PC-9 (cell line): ENCODE data around the gene HPCAL1. TPM values are rescaled to one million over a fixed set of nuclear protein-coding genes. Genes with fewer than 3 reads are reported as not detected.

Experiments
- BruUV-seq: library from RNA; stranded (reverse); fragments of 400-500 nt; replicated peaks from 2 replicates; lab custom pipeline; 2021; lab: Mats Ljungman, UMichigan
- CTCF ChIA-PET: fragments of 300-600 bp; sonication (Branson Sonifier 250); formaldehyde crosslinking; loops from one replicate; lab custom pipeline; 2022; ENCODE audit warnings: antibody characterized with exemption; lab: Charles Lee
- POLR2A ChIA-PET: fragments of 300-600 bp; sonication (Branson Sonifier 250); formaldehyde crosslinking; loops from one replicate; lab custom pipeline; 2022; ENCODE audit warnings: antibody characterized with exemption; ENCODE audit not compliant: unreplicated experiment; lab: Charles Lee
- DNase-seq, 2 experiments: peaks; one replicate each; pipeline versions ENCODE4 v3.0.0 to v3.0.0-alpha.2; 2015 to 2022; ENCODE audit warnings: mixed read lengths in 1 of 2
- H2AFZ ChIP-seq: fragments of 200-600 bp; sonication (generic); 2 replicates; pipeline ENCODE4 v1.8.1; 2017; ENCODE audit warnings: antibody characterized with exemption
- H3F3A ChIP-seq: fragments of 200-600 bp; sonication (generic); 2 replicates; pipeline ENCODE4 v1.8.1; 2017; ENCODE audit warnings: antibody characterized with exemption, mild to moderate bottlenecking, low read depth; ENCODE audit not compliant: insufficient read depth
- H3K27ac ChIP-seq: fragments of 200-600 bp; sonication (generic); 2 replicates; pipeline ENCODE4 v1.6.1; 2016; ENCODE audit warnings: mixed run types
- H3K27me3 ChIP-seq: fragments of 200-600 bp; sonication (generic); 2 replicates; pipeline ENCODE4 v1.6.1; 2016; ENCODE audit warnings: low read depth, mixed run types; ENCODE audit not compliant: insufficient read depth
- H3K36me3 ChIP-seq: fragments of 200-600 bp; sonication (generic); 2 replicates; pipeline ENCODE4 v1.6.1; 2016; ENCODE audit warnings: low read depth, mixed run types
- H3K4me1 ChIP-seq: fragments of 200-600 bp; sonication (generic); replicated peaks from 2 replicates; pipeline ENCODE4 v1.6.1; 2016; ENCODE audit warnings: mixed run types; ENCODE audit not compliant: insufficient read depth
- H3K4me2 ChIP-seq: fragments of 200-600 bp; sonication (generic); 2 replicates; pipeline ENCODE4 v1.6.1; 2017; ENCODE audit warnings: mixed run types
- H3K4me3 ChIP-seq: fragments of 200-600 bp; sonication (generic); 2 replicates; pipeline ENCODE4 v1.6.1; 2016; ENCODE audit warnings: mixed run types
- H3K79me2 ChIP-seq: fragments of 200-600 bp; sonication (generic); 2 replicates; pipeline ENCODE4 v1.6.1; 2017; ENCODE audit warnings: low read depth, mixed run types
- H3K9me2 ChIP-seq: fragments of 200-600 bp; sonication (generic); 2 replicates; pipeline ENCODE4 v1.8.1; 2017; ENCODE audit warnings: mild to moderate bottlenecking; ENCODE audit not compliant: insufficient read depth
- H3K9me3 ChIP-seq: fragments of 200-600 bp; sonication (generic); 2 replicates; pipeline ENCODE4 v1.8.1; 2016; ENCODE audit warnings: low read depth; ENCODE audit not compliant: insufficient read depth
- H4K20me1 ChIP-seq: fragments of 200-600 bp; sonication (generic); 2 replicates; pipeline ENCODE4 v1.8.1; 2017; ENCODE audit not compliant: insufficient read depth
- CTCF ChIP-seq: fragments of 200-600 bp; sonication (generic); conservative IDR thresholded peaks from 2 replicates; pipeline ENCODE4 v1.6.1; 2017; ENCODE audit warnings: mixed run types, antibody characterized with exemption, mild to moderate bottlenecking, moderate library complexity
- EZH2 ChIP-seq: fragments of 200-600 bp; sonication (generic); IDR thresholded peaks from 2 replicates; pipeline ENCODE4 v1.8.0; 2017; ENCODE audit warnings: antibody characterized with exemption, low read depth
- intact Hi-C: fragments of 100-400 bp; cut with micrococcal nuclease; formaldehyde crosslinking; loops from one replicate; pipeline ENCODE4 v1.10.0; 2022; ENCODE audit not compliant: unreplicated experiment
- total RNA-seq: library from RNA; stranded (reverse); gene quantifications from 2 replicates; pipeline ENCODE4 v1.2.3, GENCODE V29; 2021

Gene HPCAL1
- total RNA-seq, 1 experiment from 2014 or later, result 105 TPM

GRCh38 chr2:10465910-10466309 lies 163.2 kb downstream of the HPCAL1 start:
- Histone ChIP-seq H3K4me2 (no peak overlapping the region), H3K9me3 (no peaks in the 10 kb centered on the region), H2AFZ (no peak overlapping the region), H3K27me3 (no peaks in the 10 kb centered on the region), H3K9me2 (no peaks in the 10 kb centered on the region), H3K27ac (no peak overlapping the region), H3K79me2 (no peaks in the 10 kb centered on the region), H3F3A (peaks cover 5% of the 10 kb centered on the region; the same call in 1 of the 2 replicates), H3K36me3 (no peaks in the 10 kb centered on the region), H3K4me1 (no peaks in the 10 kb centered on the region), H3K4me3 (no peak overlapping the region), H4K20me1 (no peaks in the 10 kb centered on the region)
- ChIA-PET CTCF (no interaction called here), POLR2A (no interaction called here)
- no peak for DNase-seq
- no TSS peak for BruUV-seq
- TF ChIP-seq EZH2 (no peak), CTCF (no peak)
- intact Hi-C loops, result no loop called here

DNA sequence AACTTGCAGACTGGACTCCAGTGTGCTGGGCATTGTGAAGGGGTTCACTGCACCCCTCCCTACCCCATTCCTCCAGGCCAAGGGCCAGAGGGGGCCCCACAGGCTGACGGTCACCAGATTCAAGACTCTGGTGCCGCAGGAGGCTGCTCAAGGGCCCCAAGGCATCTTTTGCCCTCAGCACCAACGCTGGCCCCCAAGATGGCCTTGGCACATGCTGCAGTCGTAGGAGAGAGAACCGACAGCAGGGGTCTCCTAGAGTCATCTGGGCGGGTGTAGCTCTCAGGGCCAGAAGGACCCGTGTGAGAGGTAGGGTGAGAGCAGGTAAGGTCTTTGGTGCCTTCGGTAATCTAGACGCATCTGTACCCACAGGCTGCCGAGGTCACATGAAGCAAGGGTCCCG lies 164.1 kb downstream of the HPCAL1 start:
- no peak overlapping the region for H2AFZ ChIP-seq
- intact Hi-C loops, result no loop called here

GRCh38 chr2:10467401-10467800 lies 164.7 kb downstream of the HPCAL1 start:
- no peak for TF ChIP-seq CTCF
- TF ChIP-seq EZH2, result no peak
- Histone ChIP-seq H3F3A (peaks cover 5% of the 10 kb centered on the region; the same call in 1 of the 2 replicates), H3K4me1 (no peaks in the 10 kb centered on the region), H3K79me2 (no peaks in the 10 kb centered on the region), H3K36me3 (no peaks in the 10 kb centered on the region), H3K4me3 (no peak overlapping the region), H2AFZ (no peak overlapping the region), H4K20me1 (no peaks in the 10 kb centered on the region), H3K4me2 (no peak overlapping the region), H3K27ac (no peak overlapping the region), H3K27me3 (no peaks in the 10 kb centered on the region), H3K9me2 (no peaks in the 10 kb centered on the region), H3K9me3 (no peaks in the 10 kb centered on the region)
- DNase-seq, result no peak
- BruUV-seq, result no TSS peak
- intact Hi-C loops, result no loop called here
- ChIA-PET CTCF (no interaction called here), POLR2A (no interaction called here)

More for the DNA sequence above, 164.1 kb downstream of the HPCAL1 start:
- Histone ChIP-seq H3K27me3 (no peaks in the 10 kb centered on the region), H3K4me2 (no peak overlapping the region), H3K4me3 (no peak overlapping the region), H3K79me2 (no peaks in the 10 kb centered on the region), H3K4me1 (no peaks in the 10 kb centered on the region), H3F3A (peaks cover 5% of the 10 kb centered on the region; the same call in 1 of the 2 replicates), H3K36me3 (no peaks in the 10 kb centered on the region), H3K27ac (no peak overlapping the region), H3K9me3 (no peaks in the 10 kb centered on the region), H3K9me2 (no peaks in the 10 kb centered on the region), H4K20me1 (no peaks in the 10 kb centered on the region)
- DNase-seq, result no peak
- CTCF ChIA-PET, result no interaction called here
- POLR2A ChIA-PET, result no interaction called here
- no TSS peak for BruUV-seq
- TF ChIP-seq CTCF (no peak), EZH2 (no peak)
